ENCODE results near the gene NKAPD1. TPM values are rescaled to one million over a fixed set of nuclear protein-coding genes. Genes with fewer than 3 reads are reported as not detected.
"Not testable (repeated sequence)": the region's sequence is repeated elsewhere in the genome, so short reads cannot be mapped to it uniquely, and the experiment has no call there.

The NKAPD1 gene
- total RNA-seq, 1 experiment from 2014 or later, result 19.7 TPM

- Histone ChIP-seq H3K4me1 (ENCODE audit: control insufficient read depth, insufficient read depth, low read length) (peaks cover 4% of the 10 kb centered on the region), H3K36me3 (ENCODE audit: control insufficient read depth, insufficient read depth, low read length) (peaks cover 39% of the 10 kb centered on the region), H3K27ac (ENCODE audit: low read length) (peak within 1 kb of the TSS; percentile 92), H3K9me3 (ENCODE audit: control insufficient read depth, insufficient read depth, low read depth, low read length) (no peaks in the 10 kb centered on the region), H3K27me3 (ENCODE audit: control insufficient read depth, insufficient read depth, low read length) (no peaks in the 10 kb centered on the region), H3K4me3 (ENCODE audit: low read depth in 2 of 2, low read length in 2 of 2) (peak within 1 kb of the TSS; percentile 77 to 99)
- DNase-seq (ENCODE audit: low read depth, low spot score) (peak; percentile 92), ATAC-seq (peak; percentile 97)
- TF ChIP-seq POLR2AphosphoS5 (IDR thresholded peaks at IDR 0.05; ENCODE audit: low read depth, low read length) (peak; percentile 94), TCF7L2 (IDR thresholded peaks at IDR 0.05; ENCODE audit: low read depth, low read length) (no peak), SIN3A (IDR thresholded peaks at IDR 0.05; ENCODE audit: borderline replicate concordance, insufficient read depth, low read depth, low read length) (no peak; the same call in 1 of the 2 replicates)
- TF ChIP-seq, protein P1, sequence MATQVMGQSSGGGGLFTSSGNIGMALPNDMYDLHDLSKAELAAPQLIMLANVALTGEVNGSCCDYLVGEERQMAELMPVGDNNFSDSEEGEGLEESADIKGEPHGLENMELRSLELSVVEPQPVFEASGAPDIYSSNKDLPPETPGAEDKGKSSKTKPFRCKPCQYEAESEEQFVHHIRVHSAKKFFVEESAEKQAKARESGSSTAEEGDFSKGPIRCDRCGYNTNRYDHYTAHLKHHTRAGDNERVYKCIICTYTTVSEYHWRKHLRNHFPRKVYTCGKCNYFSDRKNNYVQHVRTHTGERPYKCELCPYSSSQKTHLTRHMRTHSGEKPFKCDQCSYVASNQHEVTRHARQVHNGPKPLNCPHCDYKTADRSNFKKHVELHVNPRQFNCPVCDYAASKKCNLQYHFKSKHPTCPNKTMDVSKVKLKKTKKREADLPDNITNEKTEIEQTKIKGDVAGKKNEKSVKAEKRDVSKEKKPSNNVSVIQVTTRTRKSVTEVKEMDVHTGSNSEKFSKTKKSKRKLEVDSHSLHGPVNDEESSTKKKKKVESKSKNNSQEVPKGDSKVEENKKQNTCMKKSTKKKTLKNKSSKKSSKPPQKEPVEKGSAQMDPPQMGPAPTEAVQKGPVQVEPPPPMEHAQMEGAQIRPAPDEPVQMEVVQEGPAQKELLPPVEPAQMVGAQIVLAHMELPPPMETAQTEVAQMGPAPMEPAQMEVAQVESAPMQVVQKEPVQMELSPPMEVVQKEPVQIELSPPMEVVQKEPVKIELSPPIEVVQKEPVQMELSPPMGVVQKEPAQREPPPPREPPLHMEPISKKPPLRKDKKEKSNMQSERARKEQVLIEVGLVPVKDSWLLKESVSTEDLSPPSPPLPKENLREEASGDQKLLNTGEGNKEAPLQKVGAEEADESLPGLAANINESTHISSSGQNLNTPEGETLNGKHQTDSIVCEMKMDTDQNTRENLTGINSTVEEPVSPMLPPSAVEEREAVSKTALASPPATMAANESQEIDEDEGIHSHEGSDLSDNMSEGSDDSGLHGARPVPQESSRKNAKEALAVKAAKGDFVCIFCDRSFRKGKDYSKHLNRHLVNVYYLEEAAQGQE (IDR thresholded peaks at IDR 0.05; ENCODE audit: insufficient read depth in 1 of 2, low read depth in 2 of 2, low read length in 1 of 2), result 0 out of 4 replicates have a peak, but pooled peaks of 1 of the 2 experiments have one; percentile 42
- TF ChIP-seq, protein P2, sequence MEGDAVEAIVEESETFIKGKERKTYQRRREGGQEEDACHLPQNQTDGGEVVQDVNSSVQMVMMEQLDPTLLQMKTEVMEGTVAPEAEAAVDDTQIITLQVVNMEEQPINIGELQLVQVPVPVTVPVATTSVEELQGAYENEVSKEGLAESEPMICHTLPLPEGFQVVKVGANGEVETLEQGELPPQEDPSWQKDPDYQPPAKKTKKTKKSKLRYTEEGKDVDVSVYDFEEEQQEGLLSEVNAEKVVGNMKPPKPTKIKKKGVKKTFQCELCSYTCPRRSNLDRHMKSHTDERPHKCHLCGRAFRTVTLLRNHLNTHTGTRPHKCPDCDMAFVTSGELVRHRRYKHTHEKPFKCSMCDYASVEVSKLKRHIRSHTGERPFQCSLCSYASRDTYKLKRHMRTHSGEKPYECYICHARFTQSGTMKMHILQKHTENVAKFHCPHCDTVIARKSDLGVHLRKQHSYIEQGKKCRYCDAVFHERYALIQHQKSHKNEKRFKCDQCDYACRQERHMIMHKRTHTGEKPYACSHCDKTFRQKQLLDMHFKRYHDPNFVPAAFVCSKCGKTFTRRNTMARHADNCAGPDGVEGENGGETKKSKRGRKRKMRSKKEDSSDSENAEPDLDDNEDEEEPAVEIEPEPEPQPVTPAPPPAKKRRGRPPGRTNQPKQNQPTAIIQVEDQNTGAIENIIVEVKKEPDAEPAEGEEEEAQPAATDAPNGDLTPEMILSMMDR (IDR thresholded peaks at IDR 0.05), result no peak
- intact Hi-C loops (cut with micrococcal nuclease; ENCODE audit: unreplicated experiment), result no loop called here
- ChIA-PET CTCF (interaction anchor here (0.9 kb wide), 1 partner anchor 89 kb away, joined by 3 read pairs; the partner anchor contains the start of gene BCO2), POLR2A (interaction anchor here (0.5 to 1.2 kb wide), 5 partner anchors 11 to 272 kb away, joined by 3 to 5 read pairs (median 3); partner anchors contain the start of gene ALG9)
- no TSS peak for BruUV-seq (replicated peaks)
- in situ Hi-C loops (cut with HindIII; ENCODE audit: low pct_unique_long_range_greater_than_20kb, low sequenced_read_pairs), result no loop called here
These were observed 12.5 kb downstream of the NKAPD1 start, which contains the start of the genes SDHD and TIMM8B for GRCh38 chr11:112086422-112087191. SDHD (plus strand) TSS chr11:112086873; CDS start chr11:112086908, 35 bp downstream. TIMM8B (minus strand) TSS chr11:112086756; CDS start chr11:112086723, 33 bp downstream.

DNA sequence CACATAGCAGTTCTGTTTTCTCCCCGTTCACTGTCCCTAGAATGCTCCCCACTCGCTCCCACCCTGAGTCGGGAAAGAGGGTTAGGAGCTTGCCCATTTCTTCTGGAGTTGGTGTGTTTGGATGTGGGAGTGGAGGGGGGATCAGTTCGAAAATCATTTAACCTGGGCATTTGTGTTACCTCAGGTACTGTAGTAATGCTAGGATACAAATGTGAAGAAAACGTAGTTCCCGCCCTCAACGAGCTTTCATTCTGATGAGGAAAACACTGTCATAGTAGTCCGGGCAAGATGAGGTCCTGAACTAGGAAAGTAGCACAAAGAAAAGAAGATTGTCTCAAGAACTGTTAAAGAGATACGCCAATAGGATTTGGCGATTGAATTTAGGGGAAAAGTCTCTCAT, 13.1 kb downstream of the NKAPD1 start:
- in situ Hi-C loops (cut with HindIII; ENCODE audit: low pct_unique_long_range_greater_than_20kb, low sequenced_read_pairs) (no loop called here), intact Hi-C loops (cut with micrococcal nuclease; ENCODE audit: unreplicated experiment) (no loop called here)
- no peak for DNase-seq (ENCODE audit: low read depth, low spot score)
- no peak; the same call in 1 of the 2 replicates for ATAC-seq
- H3K27ac ChIP-seq (ENCODE audit: low read length), result peak overlapping the region; percentile 92
- TF ChIP-seq TCF7L2 (IDR thresholded peaks at IDR 0.05; ENCODE audit: low read depth, low read length) (no peak), POLR2AphosphoS5 (IDR thresholded peaks at IDR 0.05; ENCODE audit: low read depth, low read length) (no peak), SIN3A (IDR thresholded peaks at IDR 0.05; ENCODE audit: borderline replicate concordance, insufficient read depth, low read depth, low read length) (no peak)
- TF ChIP-seq, protein P1 (IDR thresholded peaks at IDR 0.05; ENCODE audit: insufficient read depth in 1 of 2, low read depth in 2 of 2, low read length in 1 of 2), result no peak
- TF ChIP-seq, protein P2 (IDR thresholded peaks at IDR 0.05), result no peak
- no peaks in the 10 kb centered on the region for H3K27me3 ChIP-seq (ENCODE audit: control insufficient read depth, insufficient read depth, low read length)
- peaks cover 33% of the 10 kb centered on the region for H3K36me3 ChIP-seq (ENCODE audit: control insufficient read depth, insufficient read depth, low read length)
- ChIA-PET CTCF (interaction anchor here (0.9 kb wide), 1 partner anchor 88 kb away, joined by 3 read pairs; the partner anchor contains the start of gene BCO2), POLR2A (interaction anchor here (0.5 to 0.7 kb wide), 2 partner anchors 33 to 271 kb away, joined by 3 to 5 read pairs; no protein-coding TSS in a partner anchor)
- BruUV-seq (replicated peaks), result TSS peak; percentile 47
- H3K9me3 ChIP-seq (ENCODE audit: control insufficient read depth, insufficient read depth, low read depth, low read length), result no peaks in the 10 kb centered on the region
- peaks cover 4% of the 10 kb centered on the region for H3K4me1 ChIP-seq (ENCODE audit: control insufficient read depth, insufficient read depth, low read length)
- H3K4me3 ChIP-seq (ENCODE audit: low read depth in 2 of 2, low read length in 2 of 2), result peak overlapping the region; percentile 77 to 99

DNA sequence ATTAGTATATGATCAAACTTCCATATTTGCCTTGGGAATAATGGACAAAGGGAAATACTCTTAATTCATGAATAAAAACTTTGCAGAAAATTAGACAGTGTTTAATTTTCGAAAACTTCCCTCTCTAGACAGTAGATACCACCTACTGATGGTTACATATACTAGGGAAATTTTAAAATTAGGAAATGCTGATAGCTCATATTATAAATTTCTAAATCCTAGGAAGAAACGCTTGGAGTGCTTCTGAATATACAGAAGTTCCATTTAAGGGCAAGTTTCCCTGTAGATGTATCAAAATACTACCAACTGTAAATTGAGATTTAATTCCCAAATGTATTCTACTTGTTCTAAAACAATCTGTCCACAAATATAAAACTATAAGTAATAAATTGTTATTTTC, 21.2 kb downstream of the NKAPD1 start:
- not testable (repeated sequence) for H3K27ac ChIP-seq (ENCODE audit: low read length)

More for the DNA sequence above, 21.2 kb downstream of the NKAPD1 start:
- in situ Hi-C loops (cut with HindIII; ENCODE audit: low pct_unique_long_range_greater_than_20kb, low sequenced_read_pairs); DNase-seq (ENCODE audit: low read depth, low spot score); ATAC-seq; intact Hi-C loops (cut with micrococcal nuclease; ENCODE audit: unreplicated experiment); H3K4me3 ChIP-seq (ENCODE audit: low read depth in 2 of 2, low read length in 2 of 2); H3K4me1 ChIP-seq (ENCODE audit: control insufficient read depth, insufficient read depth, low read length); H3K9me3 ChIP-seq (ENCODE audit: control insufficient read depth, insufficient read depth, low read depth, low read length); H3K27me3 ChIP-seq (ENCODE audit: control insufficient read depth, insufficient read depth, low read length): not testable (repeated sequence)
- ChIA-PET POLR2A (interaction anchor here (0.6 to 0.9 kb wide), 3 partner anchors 25 to 104 kb away, joined by 3 to 7 read pairs (median 5); no protein-coding TSS in a partner anchor), CTCF (interaction anchor here (0.8 kb wide), 1 partner anchor 184 kb away, joined by 3 read pairs; no protein-coding TSS in a partner anchor)
- peaks cover 17% of the 10 kb centered on the region for H3K36me3 ChIP-seq (ENCODE audit: control insufficient read depth, insufficient read depth, low read length)
- BruUV-seq (replicated peaks), result TSS peak; percentile 51

Measured in Panc1 (cell line).